ENCODE results near the gene ZNF502.

GRCh38 chr3:44678480-44679116 lies 33.9 kb upstream of the ZNF502 start:
- no peak for TF ChIP-seq CTCF (IDR thresholded peaks at IDR 0.05)
- TF ChIP-seq POLR2A (IDR thresholded peaks at IDR 0.05) = no peak
